SU-DHL-6 (cell line): ENCODE results near the gene WAPL.

Experiments
- EZH2phosphoT487 ChIP-seq: fragments of 200-600 bp; sonication (generic), shearing (Covaris generic); conservative IDR thresholded peaks from 2 replicates; pipeline ENCODE4 v1.6.1; 2018; ENCODE audit warnings: mild to moderate bottlenecking, antibody characterized with exemption, low read length, moderate library complexity, mixed read lengths
- TF ChIP-seq, protein P1 (sequence below): fragments of 200-600 bp; sonication (generic); IDR thresholded peaks from one replicate; pipeline ENCODE4 v1.5.1; 2017; ENCODE audit warnings: antibody characterized with exemption, mild to moderate bottlenecking, low read length, moderate library complexity; ENCODE audit not compliant: insufficient read depth, poor library complexity, severe bottlenecking

DNA sequence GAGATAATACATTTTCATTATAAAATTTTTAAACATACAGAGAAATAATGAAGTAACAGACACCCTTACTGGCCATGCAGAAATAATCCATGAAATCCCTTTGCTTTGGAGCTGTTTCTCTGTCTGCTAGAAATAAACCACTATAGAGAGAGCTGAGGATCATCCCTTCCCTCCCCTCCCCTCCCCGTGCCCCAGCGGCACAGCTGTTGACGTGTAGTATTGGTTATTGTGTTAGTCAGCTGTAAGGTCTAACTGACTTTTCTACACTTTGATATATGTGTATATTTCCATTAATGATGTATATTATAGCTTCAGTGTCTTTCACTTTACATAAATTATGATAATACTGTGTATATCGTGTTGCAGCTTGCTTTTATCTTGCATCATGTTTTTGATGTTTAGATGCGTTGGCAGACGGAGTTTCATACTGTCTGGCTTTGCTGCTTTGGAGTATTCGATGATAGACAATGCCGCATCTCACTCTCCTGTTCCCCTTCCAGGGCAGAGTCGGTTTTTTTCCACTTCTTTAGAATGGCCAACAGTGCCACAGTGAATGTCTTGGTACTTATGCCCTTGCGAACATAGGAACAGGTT is 127.6 kb downstream of the WAPL start:
- TF ChIP-seq, protein P1, sequence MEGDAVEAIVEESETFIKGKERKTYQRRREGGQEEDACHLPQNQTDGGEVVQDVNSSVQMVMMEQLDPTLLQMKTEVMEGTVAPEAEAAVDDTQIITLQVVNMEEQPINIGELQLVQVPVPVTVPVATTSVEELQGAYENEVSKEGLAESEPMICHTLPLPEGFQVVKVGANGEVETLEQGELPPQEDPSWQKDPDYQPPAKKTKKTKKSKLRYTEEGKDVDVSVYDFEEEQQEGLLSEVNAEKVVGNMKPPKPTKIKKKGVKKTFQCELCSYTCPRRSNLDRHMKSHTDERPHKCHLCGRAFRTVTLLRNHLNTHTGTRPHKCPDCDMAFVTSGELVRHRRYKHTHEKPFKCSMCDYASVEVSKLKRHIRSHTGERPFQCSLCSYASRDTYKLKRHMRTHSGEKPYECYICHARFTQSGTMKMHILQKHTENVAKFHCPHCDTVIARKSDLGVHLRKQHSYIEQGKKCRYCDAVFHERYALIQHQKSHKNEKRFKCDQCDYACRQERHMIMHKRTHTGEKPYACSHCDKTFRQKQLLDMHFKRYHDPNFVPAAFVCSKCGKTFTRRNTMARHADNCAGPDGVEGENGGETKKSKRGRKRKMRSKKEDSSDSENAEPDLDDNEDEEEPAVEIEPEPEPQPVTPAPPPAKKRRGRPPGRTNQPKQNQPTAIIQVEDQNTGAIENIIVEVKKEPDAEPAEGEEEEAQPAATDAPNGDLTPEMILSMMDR: no peak
- TF ChIP-seq EZH2phosphoT487: no peak
